IPS DF 6.9 (cell line): Measurements from ENCODE around the gene KIF25.
"Not testable (repeated sequence)": the region's sequence is repeated elsewhere in the genome, so short reads cannot be mapped to it uniquely, and the experiment has no call there.

Source experiments
- DNase-seq: peaks from one replicate; pipeline ENCODE4 v3.0.0-alpha.2; 2013; ENCODE audit warnings: low read depth, low spot score
- H3K27ac ChIP-seq: one replicate; pipeline ENCODE4 v1.5.1; 2013; ENCODE audit warnings: low read length, control low read depth
- H3K27me3 ChIP-seq: 2 replicates; pipeline ENCODE4 v1.6.1; 2013; ENCODE audit warnings: mild to moderate bottlenecking, low read length; ENCODE audit not compliant: control insufficient read depth, insufficient read depth
- H3K36me3 ChIP-seq: 2 replicates; pipeline ENCODE4 v1.6.1; 2013; ENCODE audit warnings: low read length; ENCODE audit not compliant: control insufficient read depth, insufficient read depth
- H3K4me1 ChIP-seq: 2 replicates; pipeline ENCODE4 v1.6.1; 2013; ENCODE audit warnings: low read length; ENCODE audit not compliant: control insufficient read depth, insufficient read depth
- H3K4me3 ChIP-seq: 2 replicates; pipeline ENCODE4 v1.5.1; 2013; ENCODE audit warnings: mild to moderate bottlenecking, low read length
- H3K9me3 ChIP-seq: 2 replicates; pipeline ENCODE4 v1.6.1; 2013; ENCODE audit warnings: low read length, inconsistent platforms; ENCODE audit not compliant: control insufficient read depth, insufficient read depth
- WGBS: extraction: QIAGEN DNeasy Blood & Tissue Kit; methylation state at CpG from one replicate; pipeline ENCODE4 v1.1.7; 2013; ENCODE audit warnings: mixed read lengths, missing lambda C conversion rate; ENCODE audit not compliant: insufficient read length, insufficient coverage; 5-methylcytosine and 5-hydroxymethylcytosine counted together

The KIF25 gene

DNA sequence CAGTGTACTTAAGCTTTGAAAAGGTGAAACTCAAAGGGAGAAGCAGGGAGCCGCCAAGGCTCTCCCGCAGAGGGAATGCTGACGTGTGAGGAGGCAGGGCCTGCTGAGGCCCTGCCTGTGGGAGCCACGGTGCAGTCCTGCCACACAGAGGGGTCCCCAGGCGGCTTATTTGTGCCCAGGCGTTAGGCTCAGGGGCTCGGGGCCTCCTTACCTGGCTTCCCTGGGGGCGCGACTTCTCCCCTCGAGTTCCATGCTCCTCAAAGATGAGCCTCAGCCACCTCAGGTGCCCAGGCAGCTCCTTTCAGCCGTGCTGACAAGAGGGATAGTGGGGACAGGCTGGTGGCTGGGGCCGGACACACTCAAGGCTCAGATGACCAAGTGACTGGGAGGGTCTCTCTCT, 2.2 kb upstream of the KIF25 start:
- Histone ChIP-seq H3K4me3 (no peak overlapping the region), H3K27me3 (no peaks in the 10 kb centered on the region), H3K36me3 (peaks cover 2% of the 10 kb centered on the region; the same call in 1 of the 2 replicates), H3K27ac (no peak overlapping the region), H3K4me1 (peaks cover 3% of the 10 kb centered on the region; the same call in 1 of the 2 replicates), H3K9me3 (no peaks in the 10 kb centered on the region)
- WGBS = no CpG with 5 or more reads among the region's 12 CpGs
- no peak for DNase-seq

DNA sequence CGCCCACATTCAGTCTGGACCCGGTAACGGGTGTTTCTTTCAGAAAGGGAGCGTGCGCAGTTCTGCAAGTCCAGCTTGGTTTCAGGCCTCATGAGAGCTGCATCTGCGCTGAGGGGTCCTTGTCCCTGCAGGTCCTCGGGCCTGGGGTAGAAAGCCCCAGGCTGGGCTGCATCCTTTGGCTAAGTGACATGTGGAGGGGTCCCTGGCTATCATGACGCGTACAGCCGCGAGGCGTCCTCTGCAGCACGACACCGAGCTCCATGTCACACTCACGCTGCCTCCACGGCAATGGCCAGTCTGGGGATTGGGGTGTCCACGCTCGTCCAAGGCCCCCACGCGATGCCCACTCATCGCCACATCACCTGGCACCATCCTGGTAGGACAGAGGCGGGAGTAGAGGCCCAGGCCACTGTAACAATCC, 1.7 kb upstream of the KIF25 start:
- H3K27me3 ChIP-seq = no peaks in the 10 kb centered on the region
- H3K27ac ChIP-seq = no peak overlapping the region
- DNase-seq = no peak
- WGBS = no CpG with 5 or more reads among the region's 22 CpGs
- no peak overlapping the region for H3K4me3 ChIP-seq
- no peaks in the 10 kb centered on the region for H3K9me3 ChIP-seq
- no peaks in the 10 kb centered on the region for H3K36me3 ChIP-seq
- H3K4me1 ChIP-seq = peaks cover 3% of the 10 kb centered on the region; the same call in 1 of the 2 replicates

DNA sequence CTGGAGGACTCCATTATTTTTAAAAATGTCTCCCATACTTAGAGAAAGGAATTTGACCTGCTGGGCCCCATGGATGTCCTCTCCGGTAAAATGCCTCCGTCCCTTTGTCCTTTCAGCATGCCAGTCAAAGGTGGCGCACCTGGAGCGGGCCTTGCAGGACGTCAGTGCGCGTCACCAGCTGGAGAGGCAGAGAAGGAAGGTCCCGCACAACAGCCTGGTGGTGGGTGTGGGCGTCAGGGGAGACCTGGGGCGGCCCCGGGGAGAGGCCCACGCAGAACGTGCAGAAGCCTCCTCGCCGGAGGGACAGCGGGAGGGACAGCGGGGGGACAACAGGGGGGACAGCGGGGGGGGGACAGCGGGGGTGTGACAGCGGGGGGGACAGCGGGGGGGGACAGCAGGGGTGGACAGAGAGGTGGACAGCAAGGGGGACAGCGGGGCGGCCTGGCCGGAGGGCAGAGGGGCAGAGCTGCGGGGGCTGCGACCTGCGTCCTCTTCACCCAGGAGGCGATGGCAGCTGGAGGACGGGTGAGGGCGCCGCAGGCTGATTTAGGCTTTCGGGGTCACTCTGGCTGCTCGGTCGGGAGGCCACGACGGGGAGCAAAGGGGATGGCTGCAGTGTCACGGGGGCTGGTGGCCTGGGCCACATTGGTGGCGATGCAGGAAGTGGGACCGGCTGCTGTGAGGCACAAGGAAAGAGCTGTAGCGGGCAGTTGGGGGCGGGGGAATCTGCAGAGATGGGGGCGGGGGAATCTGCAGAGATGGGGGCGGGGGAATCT, 859 bp upstream of the KIF25 start:
- H3K36me3 ChIP-seq = no peaks in the 10 kb centered on the region
- H3K27ac ChIP-seq = no peak overlapping the region
- peaks cover 3% of the 10 kb centered on the region; the same call in 1 of the 2 replicates for H3K4me1 ChIP-seq
- WGBS = no CpG with 5 or more reads among the region's 43 CpGs
- H3K4me3 ChIP-seq = no peak overlapping the region
- no peak for DNase-seq
- H3K27me3 ChIP-seq = no peaks in the 10 kb centered on the region
- H3K9me3 ChIP-seq = no peaks in the 10 kb centered on the region

DNA sequence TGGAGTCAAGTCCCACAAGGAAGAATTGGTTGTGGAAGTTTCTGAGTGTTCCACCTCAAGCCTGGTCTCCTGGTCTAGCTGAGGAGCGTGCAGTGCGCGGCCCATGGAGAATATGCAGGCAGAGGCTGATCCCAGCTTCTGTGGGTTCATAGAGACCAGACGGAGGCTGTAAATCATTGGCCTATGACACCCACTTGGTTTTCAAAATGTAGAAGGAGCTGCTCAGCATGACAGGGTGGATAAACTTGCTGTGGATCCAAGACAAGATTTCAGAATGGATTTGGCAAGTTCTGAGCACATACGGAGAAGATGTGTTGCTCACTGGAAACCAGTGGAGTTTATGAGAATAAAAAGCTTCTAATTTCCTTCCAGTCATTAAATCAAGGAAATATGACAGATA, 744 bp downstream of the KIF25 start:
- H3K27ac ChIP-seq = no peak overlapping the region
- H3K36me3 ChIP-seq = no peaks in the 10 kb centered on the region
- H3K27me3 ChIP-seq = no peaks in the 10 kb centered on the region
- H3K4me1 ChIP-seq = peaks cover 3% of the 10 kb centered on the region; the same call in 1 of the 2 replicates
- no CpG with 5 or more reads among the region's 5 CpGs for WGBS
- no peak overlapping the region for H3K4me3 ChIP-seq
- H3K9me3 ChIP-seq = no peaks in the 10 kb centered on the region
- no peak for DNase-seq

DNA sequence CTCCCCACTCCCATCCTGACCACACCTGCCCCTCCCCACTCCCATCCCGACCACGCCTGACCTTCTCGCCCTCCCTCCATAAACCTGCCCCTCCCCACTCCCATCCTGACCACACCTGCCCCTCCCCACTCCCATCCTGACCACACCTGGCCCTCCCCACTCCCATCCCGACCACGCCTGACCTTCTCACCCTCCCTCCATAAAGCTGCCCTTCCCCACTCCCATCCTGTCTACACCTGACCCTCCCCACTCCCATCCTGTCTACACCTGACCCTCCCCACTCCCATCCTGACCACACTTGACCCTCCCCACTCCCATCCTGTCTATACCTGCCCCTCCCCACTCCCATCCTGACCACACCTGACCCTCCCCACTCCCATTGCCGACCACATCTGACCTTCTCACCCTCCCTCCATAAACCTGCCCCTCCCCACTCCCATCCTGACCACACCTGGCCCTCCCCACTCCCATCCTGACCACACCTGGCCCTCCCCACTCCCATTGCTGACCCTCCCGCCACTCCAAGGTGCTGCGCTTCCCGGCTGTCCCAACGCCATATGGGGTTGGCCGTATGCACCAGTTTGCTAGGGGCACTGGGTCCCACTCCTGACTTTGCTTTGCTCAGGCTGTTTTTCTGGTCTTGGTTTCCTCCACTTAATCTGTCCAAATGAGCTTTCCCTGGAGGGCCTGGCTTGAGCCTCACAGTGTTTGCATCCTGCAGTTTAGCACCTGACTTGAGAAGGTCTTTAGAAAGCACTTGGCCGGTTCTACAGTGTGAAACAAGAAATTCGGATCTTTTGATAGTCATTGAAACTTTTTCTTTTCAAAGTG, 2.9 kb downstream of the KIF25 start:
- H3K4me3 ChIP-seq = no peak overlapping the region
- H3K27me3 ChIP-seq = no peaks in the 10 kb centered on the region
- no peak for DNase-seq
- H3K36me3 ChIP-seq = peaks cover 3% of the 10 kb centered on the region; the same call in 1 of the 2 replicates
- peaks cover 2% of the 10 kb centered on the region; the same call in 1 of the 2 replicates for H3K4me1 ChIP-seq
- H3K27ac ChIP-seq = no peak overlapping the region
- H3K9me3 ChIP-seq = no peaks in the 10 kb centered on the region
- WGBS = no CpG with 5 or more reads among the region's 13 CpGs

DNA sequence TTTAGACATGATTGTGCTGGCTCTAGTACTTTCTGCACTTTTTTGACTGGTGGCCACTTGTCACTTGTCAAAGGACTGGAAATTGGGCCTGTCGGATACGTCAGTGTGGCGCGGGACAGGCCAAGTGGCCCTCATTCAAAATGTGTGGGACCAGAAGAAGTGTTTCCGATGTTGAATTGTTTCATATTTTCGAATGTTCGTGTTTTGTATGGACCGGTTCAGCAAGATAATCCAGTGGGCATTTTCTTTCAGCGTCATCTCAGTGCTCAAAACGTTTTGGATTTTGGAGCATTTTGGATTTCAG, 3.5 kb downstream of the KIF25 start:
- WGBS = no CpG with 5 or more reads among the region's 10 CpGs
- H3K4me1 ChIP-seq = peaks cover 2% of the 10 kb centered on the region; the same call in 1 of the 2 replicates

DNA sequence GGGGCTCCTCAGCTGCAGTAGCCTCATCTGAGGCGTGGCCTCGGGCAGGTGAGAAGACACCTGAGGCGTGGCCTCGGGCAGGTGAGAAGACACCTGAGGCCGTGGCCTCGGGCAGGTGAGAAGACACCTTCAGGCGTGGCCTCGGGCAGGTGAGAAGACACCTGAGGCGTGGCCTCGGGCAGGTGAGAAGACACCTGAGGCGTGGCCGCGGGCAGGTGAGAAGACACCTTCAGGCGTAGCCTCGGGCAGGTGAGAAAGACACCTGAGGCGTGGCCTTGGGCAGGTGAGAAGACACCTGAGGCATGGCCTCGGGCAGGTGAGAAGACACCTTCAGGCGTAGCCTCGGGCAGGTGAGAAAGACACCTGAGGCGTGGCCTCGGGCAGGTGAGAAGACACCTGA, 4.0 kb downstream of the KIF25 start:
- H3K9me3 ChIP-seq, H3K27me3 ChIP-seq, H3K4me1 ChIP-seq, H3K36me3 ChIP-seq, H3K4me3 ChIP-seq, DNase-seq, H3K27ac ChIP-seq: not testable (repeated sequence)
- WGBS = no CpG with 5 or more reads among the region's 21 CpGs

More for the DNA sequence above, 3.5 kb downstream of the KIF25 start:
- no peak overlapping the region for H3K27ac ChIP-seq
- H3K27me3 ChIP-seq = no peaks in the 10 kb centered on the region
- no peak for DNase-seq
- no peaks in the 10 kb centered on the region for H3K9me3 ChIP-seq
- no peak overlapping the region for H3K4me3 ChIP-seq
- peaks cover 3% of the 10 kb centered on the region; the same call in 1 of the 2 replicates for H3K36me3 ChIP-seq

DNA sequence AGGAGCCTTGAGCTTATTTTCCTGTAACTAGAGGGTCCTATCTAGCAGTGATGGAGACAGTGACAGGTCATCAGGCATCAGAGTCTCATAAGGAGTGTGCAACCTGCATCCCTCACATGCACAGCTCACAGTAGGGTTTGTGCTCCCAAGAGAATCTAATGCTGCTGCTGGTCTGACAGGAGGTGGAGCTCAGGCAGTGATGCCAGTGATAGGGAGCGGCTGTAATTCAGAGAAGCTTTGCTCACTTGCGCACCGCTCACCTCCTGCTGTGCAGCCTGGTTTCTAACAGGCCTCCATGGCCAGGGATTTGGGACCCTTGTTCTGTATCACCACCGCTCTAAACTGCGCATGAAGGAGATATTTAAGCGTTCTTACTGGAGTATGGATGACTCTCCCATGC, 5.3 kb downstream of the KIF25 start:
- no peak overlapping the region for H3K27ac ChIP-seq
- H3K9me3 ChIP-seq = no peaks in the 10 kb centered on the region
- no peak overlapping the region for H3K4me3 ChIP-seq
- no peaks in the 10 kb centered on the region for H3K27me3 ChIP-seq
- WGBS = no CpG with 5 or more reads among the region's 6 CpGs
- peaks cover 3% of the 10 kb centered on the region; the same call in 1 of the 2 replicates for H3K36me3 ChIP-seq
- no peaks in the 10 kb centered on the region for H3K4me1 ChIP-seq
- no peak for DNase-seq

DNA sequence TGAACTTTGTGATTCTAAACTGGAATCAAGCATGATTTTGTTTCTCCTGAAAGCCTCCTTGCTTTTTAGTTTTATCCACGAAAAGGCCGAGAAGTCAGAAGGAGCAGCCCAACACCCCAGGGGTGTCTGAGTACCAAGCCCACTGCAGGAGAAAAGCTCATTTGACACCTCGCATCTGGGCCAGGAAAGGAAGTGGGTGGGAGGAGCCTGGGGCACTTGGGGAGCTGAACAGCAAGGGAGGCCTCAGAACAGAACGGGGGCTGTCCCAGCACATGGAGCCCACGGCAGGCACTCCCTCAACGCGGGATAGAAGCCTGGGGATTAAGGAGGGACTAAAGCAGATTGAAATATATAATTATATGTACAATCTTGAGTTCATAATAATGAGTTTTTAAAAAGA, 6.6 kb downstream of the KIF25 start:
- H3K27me3 ChIP-seq = no peaks in the 10 kb centered on the region
- DNase-seq = no peak
- no peak overlapping the region for H3K27ac ChIP-seq
- H3K4me3 ChIP-seq = no peak overlapping the region
- no peaks in the 10 kb centered on the region for H3K9me3 ChIP-seq
- peaks cover 3% of the 10 kb centered on the region; the same call in 1 of the 2 replicates for H3K36me3 ChIP-seq
- H3K4me1 ChIP-seq = no peaks in the 10 kb centered on the region
- no CpG with 5 or more reads among the region's 7 CpGs for WGBS

DNA sequence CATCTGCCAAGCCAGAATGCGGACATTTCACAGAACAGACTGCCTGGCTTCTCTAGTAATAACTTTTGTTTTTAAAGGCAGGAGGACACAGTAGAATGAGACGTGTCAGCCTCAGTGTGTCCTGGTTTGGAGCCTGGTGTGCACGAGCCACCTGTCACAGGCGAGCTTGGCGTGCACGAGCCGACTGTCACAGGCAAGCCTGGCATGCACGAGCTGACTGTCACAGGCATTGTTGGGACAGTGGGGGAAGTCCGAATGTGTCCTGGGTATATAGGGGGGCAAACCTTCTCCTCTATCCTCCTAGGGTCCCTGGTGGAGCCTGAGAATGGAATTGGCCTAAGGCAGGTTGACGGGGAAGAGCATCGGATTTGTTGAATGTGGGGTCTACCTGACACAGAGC, 7.5 kb downstream of the KIF25 start:
- no peaks in the 10 kb centered on the region for H3K27me3 ChIP-seq
- no CpG with 5 or more reads among the region's 11 CpGs for WGBS
- H3K27ac ChIP-seq = no peak overlapping the region
- no peaks in the 10 kb centered on the region for H3K4me1 ChIP-seq
- H3K36me3 ChIP-seq = peaks cover 3% of the 10 kb centered on the region; the same call in 1 of the 2 replicates
- no peaks in the 10 kb centered on the region for H3K9me3 ChIP-seq
- H3K4me3 ChIP-seq = no peak overlapping the region
- no peak for DNase-seq
